OCI-LY1 (cell line): ENCODE measurements around the gene CCDC27.

Experiments used
- H2AFZ ChIP-seq: fragments of 200-600 bp; sonication (generic), shearing (Covaris generic); 2 replicates; pipeline ENCODE4 v1.6.0; 2014; ENCODE audit warnings: antibody characterized with exemption, mild to moderate bottlenecking, low read length
- H3F3A ChIP-seq: fragments of 200-600 bp; sonication (generic), shearing (Covaris generic); 2 replicates; pipeline ENCODE4 v1.6.0; 2014; ENCODE audit warnings: mild to moderate bottlenecking, antibody characterized with exemption, low read length, moderate library complexity; ENCODE audit not compliant: insufficient read depth
- H3K27ac ChIP-seq: fragments of 200-600 bp; sonication (generic); 2 replicates; pipeline ENCODE4 v1.5.1; 2014; ENCODE audit warnings: low read length, mixed run types, mild to moderate bottlenecking, low read depth; ENCODE audit not compliant: poor library complexity, severe bottlenecking
- H3K27me3 ChIP-seq: fragments of 200-600 bp; sonication (generic); 2 replicates; pipeline ENCODE4 v1.6.0; 2014; ENCODE audit warnings: antibody characterized with exemption, mild to moderate bottlenecking, low read length, moderate library complexity; ENCODE audit not compliant: insufficient read depth
- H3K36me3 ChIP-seq: fragments of 200-600 bp; sonication (generic); 2 replicates; pipeline ENCODE4 v1.6.1; 2014; ENCODE audit warnings: mild to moderate bottlenecking, antibody characterized with exemption, low read length, moderate library complexity, mixed read lengths; ENCODE audit not compliant: insufficient read depth
- H3K4me1 ChIP-seq: fragments of 200-600 bp; sonication (generic); 2 replicates; pipeline ENCODE4 v1.5.1; 2014; ENCODE audit warnings: mild to moderate bottlenecking, low read length, moderate library complexity; ENCODE audit not compliant: insufficient read depth, severe bottlenecking
- H3K4me2 ChIP-seq: fragments of 200-600 bp; sonication (generic), shearing (Covaris generic); 2 replicates; pipeline ENCODE4 v1.6.1; 2014; ENCODE audit warnings: low read length
- H3K4me3 ChIP-seq: fragments of 200-600 bp; sonication (generic); 2 replicates; pipeline ENCODE4 v1.5.1; 2014; ENCODE audit warnings: low read length, low read depth, mild to moderate bottlenecking, mixed read lengths; ENCODE audit not compliant: poor library complexity, severe bottlenecking
- H3K79me2 ChIP-seq: fragments of 200-600 bp; shearing (Covaris generic); 2 replicates; pipeline ENCODE4 v1.6.1; 2016; ENCODE audit warnings: mixed run types, low read length, mixed read lengths; ENCODE audit not compliant: insufficient read depth
- H3K9ac ChIP-seq: fragments of 200-600 bp; sonication (generic), shearing (Covaris generic); 2 replicates; pipeline ENCODE4 v1.6.1; 2014; ENCODE audit warnings: mild to moderate bottlenecking, low read length, mixed read lengths
- H3K9me2 ChIP-seq: fragments of 200-600 bp; sonication (generic), shearing (Covaris generic); 2 replicates; pipeline ENCODE4 v1.6.1; 2014; ENCODE audit warnings: low read depth, mild to moderate bottlenecking, low read length, mixed read lengths
- H3K9me3 ChIP-seq: fragments of 200-600 bp; shearing (Covaris generic); 2 replicates; pipeline ENCODE4 v1.6.1; 2014; ENCODE audit warnings: low read length, mixed read lengths
- H4K20me1 ChIP-seq: fragments of 200-600 bp; sonication (generic), shearing (Covaris generic); 2 replicates; pipeline ENCODE4 v1.6.0; 2016; ENCODE audit warnings: mild to moderate bottlenecking, low read length; ENCODE audit not compliant: insufficient read depth
- EZH2 ChIP-seq: fragments of 200-600 bp; sonication (generic), shearing (Covaris generic); IDR thresholded peaks from 2 replicates; pipeline ENCODE4 v1.8.0; 2017; ENCODE audit warnings: borderline replicate concordance, mixed run types, mild to moderate bottlenecking, antibody characterized with exemption, low read length, moderate library complexity, mixed read lengths
- TF ChIP-seq, protein P1 (sequence below): fragments of 200-600 bp; sonication (generic), shearing (Covaris generic); IDR thresholded peaks from 2 replicates; pipeline ENCODE4 v1.5.1; 2017; ENCODE audit warnings: mild to moderate bottlenecking, antibody characterized with exemption, low read length, moderate library complexity, mixed read lengths

CCDC27 gene

DNA sequence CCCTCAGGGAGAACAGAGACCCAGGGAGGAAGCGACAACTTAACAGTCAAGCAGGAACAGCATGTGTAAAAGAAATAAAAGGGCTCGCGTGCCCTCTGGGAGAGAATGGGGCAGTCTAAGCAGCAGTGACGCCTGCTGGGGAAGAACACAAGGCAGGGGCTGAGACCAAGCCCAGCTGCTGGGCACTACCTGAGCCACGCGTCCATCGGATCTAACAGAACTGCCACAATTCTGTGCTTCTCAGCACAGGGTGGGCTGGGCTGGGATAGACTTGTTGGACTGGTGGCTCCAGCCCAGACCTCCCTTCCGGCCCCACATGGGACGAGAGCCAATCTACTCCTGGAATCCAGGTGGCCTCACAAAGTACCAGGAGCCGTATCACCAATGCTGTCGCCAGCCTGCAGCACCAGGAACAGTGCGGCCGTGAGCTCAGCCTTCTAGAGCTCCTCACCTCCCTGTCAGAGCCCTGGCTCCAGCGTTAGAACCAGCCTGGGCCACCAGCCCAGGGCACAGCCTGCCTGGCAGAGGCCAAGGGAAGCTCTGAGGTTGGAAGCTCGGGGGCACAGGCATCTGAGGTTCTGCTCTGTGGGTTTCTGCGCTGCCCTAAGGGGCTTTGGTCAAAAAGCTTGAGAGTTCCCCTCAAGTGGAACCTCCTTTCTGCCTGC lies 36.6 kb downstream of the CCDC27 start:
- Histone ChIP-seq H3K79me2 (peaks cover 15% of the 10 kb centered on the region; the same call in 1 of the 2 replicates), H3K4me3 (no peak overlapping the region), H3K9me2 (no peaks in the 10 kb centered on the region), H3K4me1 (peaks cover 7% of the 10 kb centered on the region), H3K27ac (no peak overlapping the region), H3K27me3 (no peaks in the 10 kb centered on the region), H2AFZ (no peak overlapping the region), H3K36me3 (peaks cover 50% of the 10 kb centered on the region), H4K20me1 (no peaks in the 10 kb centered on the region), H3K9me3 (no peaks in the 10 kb centered on the region), H3K4me2 (no peak overlapping the region), H3F3A (no peaks in the 10 kb centered on the region), H3K9ac (no peak overlapping the region)
- no peak for TF ChIP-seq EZH2
- TF ChIP-seq, protein P1, sequence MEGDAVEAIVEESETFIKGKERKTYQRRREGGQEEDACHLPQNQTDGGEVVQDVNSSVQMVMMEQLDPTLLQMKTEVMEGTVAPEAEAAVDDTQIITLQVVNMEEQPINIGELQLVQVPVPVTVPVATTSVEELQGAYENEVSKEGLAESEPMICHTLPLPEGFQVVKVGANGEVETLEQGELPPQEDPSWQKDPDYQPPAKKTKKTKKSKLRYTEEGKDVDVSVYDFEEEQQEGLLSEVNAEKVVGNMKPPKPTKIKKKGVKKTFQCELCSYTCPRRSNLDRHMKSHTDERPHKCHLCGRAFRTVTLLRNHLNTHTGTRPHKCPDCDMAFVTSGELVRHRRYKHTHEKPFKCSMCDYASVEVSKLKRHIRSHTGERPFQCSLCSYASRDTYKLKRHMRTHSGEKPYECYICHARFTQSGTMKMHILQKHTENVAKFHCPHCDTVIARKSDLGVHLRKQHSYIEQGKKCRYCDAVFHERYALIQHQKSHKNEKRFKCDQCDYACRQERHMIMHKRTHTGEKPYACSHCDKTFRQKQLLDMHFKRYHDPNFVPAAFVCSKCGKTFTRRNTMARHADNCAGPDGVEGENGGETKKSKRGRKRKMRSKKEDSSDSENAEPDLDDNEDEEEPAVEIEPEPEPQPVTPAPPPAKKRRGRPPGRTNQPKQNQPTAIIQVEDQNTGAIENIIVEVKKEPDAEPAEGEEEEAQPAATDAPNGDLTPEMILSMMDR: no peak

DNA sequence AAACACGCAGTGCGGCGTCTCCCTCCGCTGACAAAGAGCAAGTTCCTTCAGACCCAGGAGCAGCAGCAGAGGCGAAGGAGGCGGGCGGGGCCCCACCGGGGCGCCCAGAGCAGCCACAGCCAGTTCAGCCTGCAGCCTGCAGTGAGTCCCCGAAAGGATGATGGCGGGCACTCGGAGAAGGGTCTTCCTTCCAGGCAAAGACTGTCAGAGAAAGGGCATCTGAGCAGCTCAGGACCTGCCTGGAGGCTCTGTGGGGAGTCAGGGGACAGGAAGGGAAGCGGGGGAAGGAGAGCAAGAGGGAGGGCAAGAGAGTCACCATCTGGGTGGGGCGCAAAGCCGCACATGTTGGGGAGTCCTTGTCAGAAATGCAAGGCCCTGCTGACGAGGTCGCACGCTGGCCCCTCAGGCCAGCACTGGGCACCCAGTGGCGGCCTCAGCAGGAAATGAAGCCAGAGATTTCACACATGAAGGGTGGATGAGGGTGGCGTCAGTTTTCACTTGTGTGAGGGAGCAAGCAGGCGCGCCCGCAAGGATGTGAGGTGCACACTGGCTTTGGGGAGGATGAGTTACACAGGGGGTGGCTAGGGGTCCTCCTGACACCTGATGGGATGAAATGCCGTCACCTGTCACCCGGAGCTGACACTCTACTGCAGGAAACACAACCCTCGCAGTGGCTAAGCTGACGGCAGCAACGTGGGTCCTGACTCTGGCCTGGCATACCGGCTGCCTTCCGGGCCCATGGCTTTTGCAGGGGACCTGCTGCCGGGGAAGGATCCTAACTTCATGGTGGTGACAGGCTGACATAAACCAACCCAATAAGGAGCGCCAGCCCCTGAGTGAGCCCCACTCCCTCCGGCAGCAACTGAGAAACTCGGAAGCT lies 37.4 kb downstream of the CCDC27 start:
- Histone ChIP-seq H3K27me3 (no peaks in the 10 kb centered on the region), H3K9ac (no peak overlapping the region), H3K9me3 (no peaks in the 10 kb centered on the region), H3K27ac (no peak overlapping the region), H3F3A (no peaks in the 10 kb centered on the region), H4K20me1 (no peaks in the 10 kb centered on the region), H3K4me2 (no peak overlapping the region), H3K79me2 (peaks cover 22% of the 10 kb centered on the region), H2AFZ (no peak overlapping the region), H3K9me2 (no peaks in the 10 kb centered on the region), H3K4me3 (no peak overlapping the region), H3K4me1 (peaks cover 15% of the 10 kb centered on the region), H3K36me3 (peaks cover 46% of the 10 kb centered on the region)
- TF ChIP-seq, protein P1: no peak
- no peak for TF ChIP-seq EZH2

DNA sequence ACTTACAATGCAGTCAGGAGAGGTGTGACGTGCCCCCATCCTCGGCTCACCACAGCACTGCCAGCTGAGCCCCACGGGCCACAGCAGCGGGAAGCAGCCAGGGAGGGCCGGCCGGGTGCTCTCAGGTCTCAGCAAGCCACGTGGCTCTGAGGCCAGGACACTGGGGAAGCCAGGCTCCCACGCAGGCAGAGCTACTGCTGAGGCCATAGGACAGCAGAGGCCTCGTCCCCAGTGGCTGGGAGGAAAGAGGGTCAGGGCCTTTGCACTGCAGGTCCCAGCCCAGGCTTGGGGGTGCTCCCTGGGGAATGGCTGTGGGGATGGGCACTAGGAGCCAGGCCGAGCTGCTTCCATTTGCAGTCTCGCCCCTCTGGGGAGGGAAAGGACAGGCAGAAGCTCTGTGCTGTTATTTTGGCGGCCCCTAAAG lies 38.3 kb downstream of the CCDC27 start:
- no peak overlapping the region for H3K9ac ChIP-seq
- no peaks in the 10 kb centered on the region for H3K9me3 ChIP-seq
- peaks cover 23% of the 10 kb centered on the region for H3K4me1 ChIP-seq
- H3K79me2 ChIP-seq: peaks cover 30% of the 10 kb centered on the region
- no peaks in the 10 kb centered on the region for H3K9me2 ChIP-seq
- H3K27ac ChIP-seq: no peak overlapping the region
- no peaks in the 10 kb centered on the region for H3K27me3 ChIP-seq
- no peak overlapping the region for H2AFZ ChIP-seq
- peaks cover 39% of the 10 kb centered on the region for H3K36me3 ChIP-seq
- H3F3A ChIP-seq: no peaks in the 10 kb centered on the region
- no peak overlapping the region for H3K4me2 ChIP-seq
- TF ChIP-seq, protein P1: no peak
- TF ChIP-seq EZH2: no peak
- no peaks in the 10 kb centered on the region for H4K20me1 ChIP-seq
- H3K4me3 ChIP-seq: no peak overlapping the region
